Activated naive CD8-positive, alpha-beta T cell treated with anti-CD3 and anti-CD28 coated beads, Interleukin-2, amount 10 ng/mL, durations not matched to agents 7 days and 5 days (primary cell): ENCODE measurements around the gene CHRM4. TPM values are rescaled to one million over a fixed set of nuclear protein-coding genes. Genes with fewer than 3 reads are reported as not detected.

Experiments used
- ATAC-seq: fragments of 150-1000 bp; cut with Tn5 transposase; one replicate; pipeline ENCODE4 v1.10.0; 2021; ENCODE audit warnings: low read depth, moderate library complexity
- POLR2A ChIA-PET: fragments of 350-600 bp; sonication (Branson Sonifier 250); formaldehyde crosslinking; loops from one replicate; lab custom pipeline; 2021; ENCODE audit warnings: antibody characterized with exemption; lab: Charles Lee
- DNase-seq: peaks from one replicate; pipeline ENCODE4 v3.0.0; 2021
- H3K27ac Mint-ChIP-seq: one replicate; pipeline ENCODE4 v1.8.0; 2022; ENCODE audit warnings: mild to moderate bottlenecking, mixed read lengths
- H3K27me3 Mint-ChIP-seq: one replicate; pipeline ENCODE4 v1.8.0; 2022; ENCODE audit warnings: mild to moderate bottlenecking, moderate library complexity, mixed read lengths
- H3K36me3 Mint-ChIP-seq: one replicate; pipeline ENCODE4 v1.8.0; 2021; ENCODE audit warnings: mild to moderate bottlenecking, mixed read lengths
- H3K4me1 Mint-ChIP-seq: one replicate; pipeline ENCODE4 v1.8.0; 2021; ENCODE audit warnings: mixed read lengths
- H3K4me3 Mint-ChIP-seq: one replicate; pipeline ENCODE4 v1.8.0; 2022; ENCODE audit warnings: mild to moderate bottlenecking, moderate library complexity, mixed read lengths
- H3K9me3 Mint-ChIP-seq: one replicate; pipeline ENCODE4 v1.8.0; 2021; ENCODE audit warnings: mixed read lengths
- total RNA-seq, 2 experiments: library from RNA; stranded (reverse); gene quantifications; one replicate each; pipeline ENCODE4 v1.2.3, GENCODE V29; 2021

CHRM4 gene
- total RNA-seq, 2 experiments from 2014 or later, result 0.19 to 0.40 TPM

GRCh38 chr11:46352063-46352841 is 39.3 kb downstream of the CHRM4 start:
- Mint-ChIP-seq H3K9me3 (no peaks in the 10 kb centered on the region), H3K27me3 (no peaks in the 10 kb centered on the region), H3K4me3 (peak overlapping the region; percentile 86), H3K4me1 (peaks cover 58% of the 10 kb centered on the region), H3K27ac (peak overlapping the region; percentile 86), H3K36me3 (peaks cover 11% of the 10 kb centered on the region)
- POLR2A ChIA-PET, result interaction anchor here (1.0 to 3.3 kb wide), 5 partner anchors 9 to 20 kb away, joined by 3 to 18 read pairs (median 5); no protein-coding TSS in a partner anchor
- ATAC-seq (peak; percentile 58), DNase-seq (peak; percentile 83)

- Mint-ChIP-seq H3K27me3 (no peaks in the 10 kb centered on the region), H3K9me3 (no peaks in the 10 kb centered on the region), H3K27ac (peak overlapping the region; percentile 86), H3K4me3 (peak overlapping the region; percentile 86), H3K36me3 (peaks cover 10% of the 10 kb centered on the region), H3K4me1 (peaks cover 59% of the 10 kb centered on the region)
- ATAC-seq (no peak), DNase-seq (no peak)
- POLR2A ChIA-PET, result interaction anchor here (1.8 to 3.3 kb wide), 3 partner anchors 10 to 19 kb away, joined by 5 to 18 read pairs (median 6); no protein-coding TSS in a partner anchor
Observed at GRCh38 chr11:46351606-46352005, 40.0 kb downstream of the CHRM4 start.

GRCh38 chr11:46351148-46351547 is 40.4 kb downstream of the CHRM4 start:
- ATAC-seq (no peak), DNase-seq (no peak)
- peaks cover 7% of the 10 kb centered on the region for H3K36me3 Mint-ChIP-seq
- peak overlapping the region; percentile 86 for H3K4me3 Mint-ChIP-seq
- POLR2A ChIA-PET, result interaction anchor here (1.8 to 3.3 kb wide), 2 partner anchors 11 to 15 kb away, joined by 6 to 18 read pairs; no protein-coding TSS in a partner anchor
- H3K9me3 Mint-ChIP-seq, result no peaks in the 10 kb centered on the region
- H3K27me3 Mint-ChIP-seq, result no peaks in the 10 kb centered on the region
- H3K4me1 Mint-ChIP-seq, result peaks cover 60% of the 10 kb centered on the region
- peak overlapping the region; percentile 64 for H3K27ac Mint-ChIP-seq

- no peak for DNase-seq
Observed at GRCh38 chr11:46350695-46351094, 40.9 kb downstream of the CHRM4 start.

GRCh38 chr11:46348566-46349401 is 42.8 kb downstream of the CHRM4 start:
- Mint-ChIP-seq H3K27ac (peak overlapping the region; percentile 94), H3K4me3 (peak overlapping the region; percentile 93), H3K9me3 (no peaks in the 10 kb centered on the region), H3K36me3 (peaks cover 5% of the 10 kb centered on the region), H3K4me1 (peaks cover 69% of the 10 kb centered on the region), H3K27me3 (no peaks in the 10 kb centered on the region)
- POLR2A ChIA-PET, result interaction anchor here (0.9 to 2.6 kb wide), 9 partner anchors 12 to 431 kb away, joined by 3 to 13 read pairs (median 5); partner anchors contain the start of gene PEX16
- ATAC-seq (peak; percentile 45), DNase-seq (peak; percentile 65)

More at GRCh38 chr11:46350695-46351094, 40.9 kb downstream of the CHRM4 start:
- no peaks in the 10 kb centered on the region for H3K9me3 Mint-ChIP-seq
- H3K27ac Mint-ChIP-seq, result peak overlapping the region; percentile 59
- ATAC-seq, result no peak
- POLR2A ChIA-PET, result interaction anchor here (1.8 to 3.3 kb wide), 4 partner anchors 11 to 18 kb away, joined by 5 to 18 read pairs (median 8); no protein-coding TSS in a partner anchor
- peaks cover 62% of the 10 kb centered on the region for H3K4me1 Mint-ChIP-seq
- H3K4me3 Mint-ChIP-seq, result peak overlapping the region; percentile 5
- no peaks in the 10 kb centered on the region for H3K27me3 Mint-ChIP-seq
- peaks cover 7% of the 10 kb centered on the region for H3K36me3 Mint-ChIP-seq

GRCh38 chr11:46347637-46348311 is 43.8 kb downstream of the CHRM4 start:
- H3K27ac Mint-ChIP-seq, result peak overlapping the region; percentile 94
- DNase-seq (no peak), ATAC-seq (no peak)
- H3K4me3 Mint-ChIP-seq, result peak overlapping the region; percentile 93
- peaks cover 64% of the 10 kb centered on the region for H3K4me1 Mint-ChIP-seq
- POLR2A ChIA-PET, result interaction anchor here (1.0 to 2.6 kb wide), 6 partner anchors 9 to 29 kb away, joined by 3 to 13 read pairs (median 8); no protein-coding TSS in a partner anchor
- no peaks in the 10 kb centered on the region for H3K9me3 Mint-ChIP-seq
- H3K27me3 Mint-ChIP-seq, result no peaks in the 10 kb centered on the region
- peaks cover 5% of the 10 kb centered on the region for H3K36me3 Mint-ChIP-seq

GRCh38 chr11:46346886-46347636 is 44.5 kb downstream of the CHRM4 start, which contains the start of gene DGKZ:
TSS of gene DGKZ (plus strand) at chr11:46347463. CDS start at chr11:46347660, 197 bp downstream.
- H3K4me1 Mint-ChIP-seq, result peaks cover 66% of the 10 kb centered on the region
- peaks cover 5% of the 10 kb centered on the region for H3K36me3 Mint-ChIP-seq
- POLR2A ChIA-PET, result interaction anchor here (0.6 to 1.3 kb wide), 5 partner anchors 10 to 104 kb away, joined by 3 to 4 read pairs (median 3); no protein-coding TSS in a partner anchor

GRCh38 chr11:46345881-46346484 is 45.6 kb downstream of the CHRM4 start:
- Mint-ChIP-seq H3K4me3 (peak overlapping the region; percentile 83), H3K27me3 (no peaks in the 10 kb centered on the region), H3K36me3 (peaks cover 5% of the 10 kb centered on the region), H3K27ac (peak overlapping the region; percentile 85), H3K4me1 (peaks cover 65% of the 10 kb centered on the region), H3K9me3 (no peaks in the 10 kb centered on the region)
- peak; percentile 56 for DNase-seq
- ATAC-seq, result no peak
- POLR2A ChIA-PET, result interaction anchor here (0.7 to 2.4 kb wide), 8 partner anchors 8 to 27 kb away, joined by 3 to 12 read pairs (median 4); no protein-coding TSS in a partner anchor

More at GRCh38 chr11:46346886-46347636, 44.5 kb downstream of the CHRM4 start, which contains the start of gene DGKZ:
- Mint-ChIP-seq H3K4me3 (peak within 1 kb of the TSS; percentile 93), H3K27me3 (no peaks in the 10 kb centered on the region), H3K9me3 (no peaks in the 10 kb centered on the region), H3K27ac (peak within 1 kb of the TSS; percentile 94)
- ATAC-seq (peak; percentile 48), DNase-seq (peak; percentile 99)

GRCh38 chr11:46345131-46345597 is 46.4 kb downstream of the CHRM4 start:
- H3K36me3 Mint-ChIP-seq, result peaks cover 5% of the 10 kb centered on the region
- H3K4me3 Mint-ChIP-seq, result peak overlapping the region; percentile 83
- peak overlapping the region; percentile 88 for H3K27ac Mint-ChIP-seq
- ATAC-seq (peak; percentile 13), DNase-seq (peak; percentile 55)
- POLR2A ChIA-PET, result interaction anchor here (0.6 to 2.4 kb wide), 8 partner anchors 9 to 411 kb away, joined by 3 to 12 read pairs (median 5); no protein-coding TSS in a partner anchor
- no peaks in the 10 kb centered on the region for H3K27me3 Mint-ChIP-seq
- H3K4me1 Mint-ChIP-seq, result peaks cover 58% of the 10 kb centered on the region
- H3K9me3 Mint-ChIP-seq, result no peaks in the 10 kb centered on the region

GRCh38 chr11:46343520-46343919 is 48.1 kb downstream of the CHRM4 start:
- Mint-ChIP-seq H3K4me1 (peaks cover 46% of the 10 kb centered on the region), H3K27me3 (peaks cover 1% of the 10 kb centered on the region), H3K36me3 (peaks cover 5% of the 10 kb centered on the region), H3K9me3 (no peaks in the 10 kb centered on the region), H3K4me3 (no peak overlapping the region), H3K27ac (no peak overlapping the region)
- no peak for ATAC-seq
- POLR2A ChIA-PET, result interaction anchor here (1.2 to 2.4 kb wide), 6 partner anchors 8 to 17 kb away, joined by 3 to 9 read pairs (median 4); no protein-coding TSS in a partner anchor
- no peak for DNase-seq

- POLR2A ChIA-PET, result interaction anchor here (2.1 kb wide), 1 partner anchor 9 kb away, joined by 9 read pairs; no protein-coding TSS in a partner anchor
- no peak for DNase-seq
- Mint-ChIP-seq H3K4me1 (peaks cover 46% of the 10 kb centered on the region), H3K27ac (no peak overlapping the region), H3K27me3 (peaks cover 3% of the 10 kb centered on the region), H3K9me3 (no peaks in the 10 kb centered on the region), H3K36me3 (peaks cover 3% of the 10 kb centered on the region), H3K4me3 (peak overlapping the region; percentile 6)
- peak; percentile 21 for ATAC-seq
Observed at GRCh38 chr11:46342239-46342638, 49.3 kb downstream of the CHRM4 start.
